Ectodermal cell (in vitro differentiated cells): ENCODE data around the gene SRRD.

ENCODE experiments used
- H3K27ac ChIP-seq: 2 replicates; pipeline ENCODE4 v1.7.0; 2013; ENCODE audit warnings: mild to moderate bottlenecking, low read depth, low read length; ENCODE audit not compliant: insufficient read depth, poor library complexity, severe bottlenecking
- H3K27me3 ChIP-seq: 2 replicates; pipeline ENCODE4 v1.7.0; 2013; ENCODE audit warnings: mild to moderate bottlenecking, low read length; ENCODE audit not compliant: insufficient read depth, control insufficient read depth, poor library complexity, severe bottlenecking
- H3K36me3 ChIP-seq: one replicate; pipeline ENCODE4 v1.7.0; 2013; ENCODE audit warnings: low read length; ENCODE audit not compliant: control insufficient read depth, insufficient read depth
- H3K4me1 ChIP-seq: one replicate; pipeline ENCODE4 v1.7.0; 2013; ENCODE audit warnings: low read length; ENCODE audit not compliant: control insufficient read depth, insufficient read depth
- H3K4me3 ChIP-seq: 2 replicates; pipeline ENCODE4 v1.7.0; 2013; ENCODE audit warnings: low read depth, low read length, control low read depth; ENCODE audit not compliant: insufficient read depth
- H3K9me3 ChIP-seq: 2 replicates; pipeline ENCODE4 v1.7.0; 2013; ENCODE audit warnings: mild to moderate bottlenecking, low read length, moderate library complexity; ENCODE audit not compliant: control insufficient read depth
- WGBS, 2 experiments: methylation state at CpG; one replicate each; pipeline ENCODE4 v1.1.7; 2013; ENCODE audit warnings: missing lambda C conversion rate in 2 of 2; 5-methylcytosine and 5-hydroxymethylcytosine counted together

SRRD gene

DNA sequence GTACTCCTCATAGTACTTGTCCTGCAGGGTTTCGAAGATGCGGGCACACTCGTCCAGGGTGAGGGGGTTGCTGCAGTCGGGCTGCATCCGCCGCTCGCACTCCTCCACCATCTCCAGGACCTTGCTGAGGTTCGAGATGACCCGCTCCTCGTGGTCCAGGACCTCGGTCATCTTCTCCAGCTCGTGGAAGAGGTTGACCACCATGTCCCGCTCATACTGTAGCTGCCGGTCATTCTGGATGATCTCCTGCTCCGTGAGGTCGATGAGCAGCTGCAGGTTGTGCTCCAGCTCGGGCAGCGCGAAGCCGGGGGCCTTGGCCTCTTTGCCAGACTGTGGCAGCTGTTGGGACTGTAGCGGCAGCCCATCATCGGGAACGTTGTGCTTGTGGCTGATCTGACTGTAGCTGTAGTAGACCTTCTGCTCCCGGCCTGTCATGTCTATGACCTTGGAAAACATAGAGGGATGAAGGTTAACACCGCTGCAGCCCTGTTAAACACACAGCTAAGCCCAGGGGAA is 15.6 kb downstream of the SRRD start:
- peaks cover 48% of the 10 kb centered on the region for H3K36me3 ChIP-seq
- no peaks in the 10 kb centered on the region for H3K9me3 ChIP-seq
- 94 to 95% methylated on average over 25 of the region's 25 CpGs for WGBS, 2 experiments
- no peak overlapping the region for H3K4me3 ChIP-seq
- no peaks in the 10 kb centered on the region for H3K27me3 ChIP-seq
- no peak overlapping the region for H3K27ac ChIP-seq
- H3K4me1 ChIP-seq, result peaks cover 4% of the 10 kb centered on the region

DNA sequence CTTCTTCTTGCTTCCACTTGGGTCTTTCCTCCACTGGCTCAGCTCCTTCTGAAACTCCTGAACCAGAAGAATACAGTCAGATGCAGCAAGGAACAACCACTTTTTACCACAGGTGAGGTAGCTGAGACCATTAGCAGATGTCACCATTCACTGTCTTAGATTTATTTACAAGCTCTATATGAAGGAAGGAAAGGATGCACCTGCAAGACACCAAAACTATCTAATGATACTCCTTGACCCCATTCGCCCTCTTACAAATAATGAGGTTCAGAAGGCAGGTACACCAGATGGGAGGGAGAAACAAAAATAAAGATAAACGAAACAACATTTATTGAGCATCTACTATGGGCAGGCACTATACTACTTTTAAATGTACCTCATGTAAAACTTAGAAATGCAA is 18.3 kb downstream of the SRRD start:
- Histone ChIP-seq H3K4me3 (no peak overlapping the region), H3K4me1 (peaks cover 4% of the 10 kb centered on the region), H3K9me3 (no peaks in the 10 kb centered on the region), H3K36me3 (peaks cover 52% of the 10 kb centered on the region), H3K27me3 (no peaks in the 10 kb centered on the region), H3K27ac (no peak overlapping the region)
- WGBS, 2 experiments, result 86 to 100% methylated on average over 1 to 2 of the region's 2 CpGs

DNA sequence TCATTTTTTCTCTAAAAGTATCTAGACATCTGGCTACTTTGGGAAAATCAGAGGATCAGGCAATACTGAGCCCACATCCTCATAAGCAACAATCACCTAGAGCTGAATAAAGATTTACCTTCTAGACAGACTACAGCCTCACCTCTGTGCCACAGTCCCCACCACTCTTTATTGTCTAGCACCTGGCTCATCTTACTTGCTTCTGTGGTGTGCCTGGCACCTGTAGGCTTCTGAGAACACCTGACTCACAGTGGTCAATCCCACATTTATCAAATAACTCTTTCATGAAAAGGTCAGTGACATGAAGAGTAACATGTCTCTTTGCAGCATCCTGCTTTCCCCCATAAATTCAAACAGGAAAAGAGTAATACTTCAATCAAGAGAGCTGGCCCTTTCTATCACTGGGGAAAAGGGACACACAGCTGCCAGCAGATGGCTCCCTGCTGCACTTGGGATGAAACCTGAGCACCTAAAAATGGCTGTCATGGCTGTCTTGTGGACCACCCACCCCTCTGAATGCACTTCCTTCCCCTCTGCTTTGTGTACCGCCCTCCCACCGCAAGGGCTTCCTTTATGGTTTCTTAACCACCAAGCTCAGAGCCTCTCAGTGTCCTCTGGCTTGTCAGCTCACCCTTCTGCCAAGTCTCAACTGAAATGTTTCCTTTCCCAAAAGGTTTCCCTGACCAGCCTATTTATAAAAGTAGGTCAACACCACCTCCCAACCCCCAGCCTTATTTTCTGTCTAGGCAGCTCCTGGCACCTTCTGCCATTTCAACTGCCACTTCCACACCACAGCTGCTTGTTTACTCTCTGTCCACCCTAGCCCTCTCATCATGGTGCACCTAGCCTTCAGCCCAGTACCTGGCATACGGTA is 19.2 kb downstream of the SRRD start:
- Histone ChIP-seq H3K9me3 (no peaks in the 10 kb centered on the region), H3K4me1 (peaks cover 4% of the 10 kb centered on the region), H3K27ac (no peak overlapping the region), H3K27me3 (no peaks in the 10 kb centered on the region), H3K4me3 (no peak overlapping the region), H3K36me3 (peaks cover 55% of the 10 kb centered on the region)
- 53 to 57% methylated on average over 3 of the region's 3 CpGs for WGBS, 2 experiments

DNA sequence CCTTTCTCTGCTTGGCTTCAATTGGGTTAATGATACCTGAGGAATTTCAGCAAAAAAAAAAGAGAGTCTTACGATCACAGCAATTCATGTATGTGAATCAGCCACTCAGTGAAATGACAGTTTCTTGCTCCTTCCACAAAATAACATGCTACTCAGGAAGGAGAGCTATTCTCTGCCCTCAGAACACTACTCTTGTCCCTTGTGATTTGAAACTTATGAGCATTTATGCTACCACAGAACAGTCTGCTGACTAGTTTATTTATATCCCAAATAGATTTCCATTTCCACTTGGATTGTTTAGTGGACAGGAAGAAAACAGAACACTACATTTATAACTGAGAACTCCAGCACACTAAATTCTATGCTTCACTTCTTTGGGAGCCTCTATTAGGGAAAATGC is 20.1 kb downstream of the SRRD start:
- H3K9me3 ChIP-seq, result no peaks in the 10 kb centered on the region
- no peak overlapping the region for H3K4me3 ChIP-seq
- WGBS, 2 experiments, result 92 to 93% methylated on average over 1 of the region's 1 CpG
- H3K36me3 ChIP-seq, result peaks cover 58% of the 10 kb centered on the region
- peaks cover 4% of the 10 kb centered on the region for H3K4me1 ChIP-seq
- no peak overlapping the region for H3K27ac ChIP-seq
- H3K27me3 ChIP-seq, result no peaks in the 10 kb centered on the region

DNA sequence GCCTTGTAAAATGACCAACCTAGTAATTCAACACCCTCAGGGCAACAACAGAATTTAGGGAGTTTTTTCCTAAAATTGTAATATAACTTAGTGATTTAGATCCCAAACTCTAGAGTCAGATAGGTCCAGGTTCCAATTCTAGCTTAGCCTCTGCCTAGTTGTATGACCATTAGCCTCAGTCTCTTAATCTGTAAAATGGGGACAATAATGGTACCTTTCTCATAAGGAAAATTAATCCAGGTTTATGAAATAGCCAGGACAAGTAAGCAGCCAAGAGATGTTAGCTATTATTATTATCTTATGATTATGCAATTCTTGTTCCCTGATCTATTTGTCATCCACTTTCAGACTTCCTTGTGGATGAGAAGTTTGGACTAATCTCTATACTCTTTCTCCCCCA is 24.5 kb downstream of the SRRD start:
- Histone ChIP-seq H3K27ac (no peak overlapping the region), H3K27me3 (no peaks in the 10 kb centered on the region), H3K36me3 (peaks cover 39% of the 10 kb centered on the region), H3K4me3 (no peak overlapping the region), H3K4me1 (peaks cover 6% of the 10 kb centered on the region), H3K9me3 (no peaks in the 10 kb centered on the region)

DNA sequence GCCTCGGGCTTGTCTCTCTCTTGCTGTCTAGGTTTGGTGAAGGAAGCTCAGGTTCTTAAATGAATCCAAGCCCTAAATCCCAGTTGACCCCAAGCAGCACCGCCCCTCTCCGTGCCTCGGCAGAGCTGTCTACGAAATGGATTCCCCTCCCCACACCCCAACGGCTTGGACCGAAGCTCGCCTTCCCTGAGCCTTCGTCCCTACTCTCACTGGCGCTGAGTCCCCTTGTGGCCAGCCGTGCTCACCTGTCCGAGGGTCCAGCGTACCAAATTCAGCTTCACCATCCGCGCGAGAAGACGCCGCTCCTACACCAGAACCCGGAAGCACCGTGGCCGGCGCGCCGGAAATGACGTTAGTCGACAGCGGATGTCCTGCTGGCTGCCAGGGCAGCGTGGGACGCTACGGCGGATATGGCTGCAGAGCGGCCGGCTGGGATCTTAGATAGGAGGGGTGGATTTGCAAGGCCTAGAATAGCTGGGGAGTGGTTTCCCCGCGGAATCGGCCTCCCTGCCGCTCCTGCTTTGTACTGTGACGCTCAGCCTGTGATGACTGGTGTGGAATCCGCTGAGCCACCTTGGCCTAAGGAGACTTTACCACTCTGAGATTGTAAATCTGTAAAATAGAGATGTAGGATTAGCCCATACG is 28.6 kb downstream of the SRRD start, which contains the start of gene TFIP11:
Gene TFIP11 (minus strand): TSS at position 325 of the 645 bp plus-strand sequence. CDS start 2,201 bp downstream, outside the sequence.
- H3K4me1 ChIP-seq, result peaks cover 9% of the 10 kb centered on the region
- WGBS, 2 experiments, result 0 to 1% methylated on average over 40 of the region's 40 CpGs
- peaks cover 20% of the 10 kb centered on the region for H3K36me3 ChIP-seq
- H3K9me3 ChIP-seq, result no peaks in the 10 kb centered on the region
- peak within 1 kb of the TSS; percentile 83 for H3K4me3 ChIP-seq
- no peaks in the 10 kb centered on the region for H3K27me3 ChIP-seq
- no peak within 1 kb of the TSS for H3K27ac ChIP-seq

DNA sequence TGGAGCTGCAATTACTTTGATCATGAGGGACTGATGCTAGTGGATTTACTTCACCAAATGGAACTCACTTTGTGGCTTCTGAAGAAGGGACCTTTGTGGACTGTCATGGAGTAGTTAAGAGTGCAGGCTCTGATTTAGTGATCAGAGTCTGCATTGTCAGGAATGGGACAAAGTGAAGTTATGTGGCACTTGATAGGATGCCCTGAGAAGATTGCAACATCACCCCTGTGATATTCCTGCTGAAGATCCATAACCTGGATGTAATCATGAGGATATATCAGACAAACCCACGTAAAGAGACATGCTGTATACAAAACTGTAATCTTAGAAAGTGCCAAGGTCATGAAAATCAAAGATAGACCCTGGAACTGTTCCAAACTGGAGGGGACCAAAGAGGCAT is 30.2 kb downstream of the SRRD start:
- peaks cover 9% of the 10 kb centered on the region for H3K4me1 ChIP-seq
- H3K36me3 ChIP-seq, result peaks cover 11% of the 10 kb centered on the region
- no peak overlapping the region for H3K27ac ChIP-seq
- H3K27me3 ChIP-seq, result no peaks in the 10 kb centered on the region
- H3K9me3 ChIP-seq, result no peaks in the 10 kb centered on the region
- H3K4me3 ChIP-seq, result no peak overlapping the region
- 91 to 100% methylated on average over 1 of the region's 1 CpG for WGBS, 2 experiments

DNA sequence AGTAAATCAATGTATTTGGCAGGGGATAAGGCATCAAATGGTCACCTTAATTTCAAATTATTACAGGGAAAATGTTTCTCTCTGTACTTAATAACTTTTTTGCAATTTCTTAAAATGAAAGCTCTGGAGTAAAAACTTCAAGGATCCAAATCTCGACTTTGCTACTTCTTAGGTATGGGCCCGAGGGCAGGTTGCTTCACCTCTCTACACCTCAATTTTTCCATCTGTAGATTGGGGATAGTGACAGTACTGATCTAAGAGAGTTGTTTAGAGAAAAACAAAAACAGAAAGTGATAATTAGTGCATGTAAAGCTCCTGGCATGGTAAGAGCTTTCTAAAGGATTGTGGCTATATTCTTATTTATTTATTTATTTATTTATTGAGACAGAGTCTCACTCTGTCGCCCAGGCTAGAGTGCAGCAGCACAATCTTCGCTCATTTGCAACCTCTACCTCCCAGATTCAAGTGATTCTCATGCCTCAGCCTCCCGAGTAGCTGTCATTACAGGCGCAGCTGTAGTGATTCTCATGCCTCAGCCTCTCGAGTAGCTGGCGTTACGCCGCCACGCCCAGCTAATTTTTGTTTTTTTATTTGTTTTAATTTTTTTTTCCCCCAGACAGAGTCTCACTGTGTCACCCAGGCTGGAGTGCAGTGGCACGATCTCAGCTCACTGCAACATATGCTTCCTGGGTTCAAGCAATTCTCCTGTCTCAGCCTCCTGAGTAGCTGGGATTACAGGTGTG is 30.9 kb downstream of the SRRD start:
- Histone ChIP-seq H3K36me3 (peaks cover 8% of the 10 kb centered on the region), H3K4me1 (peaks cover 9% of the 10 kb centered on the region), H3K9me3 (no peaks in the 10 kb centered on the region), H3K4me3 (no peak overlapping the region), H3K27me3 (no peaks in the 10 kb centered on the region), H3K27ac (no peak overlapping the region)
- WGBS, 2 experiments, result 83 to 94% methylated on average over 10 to 12 of the region's 12 CpGs

DNA sequence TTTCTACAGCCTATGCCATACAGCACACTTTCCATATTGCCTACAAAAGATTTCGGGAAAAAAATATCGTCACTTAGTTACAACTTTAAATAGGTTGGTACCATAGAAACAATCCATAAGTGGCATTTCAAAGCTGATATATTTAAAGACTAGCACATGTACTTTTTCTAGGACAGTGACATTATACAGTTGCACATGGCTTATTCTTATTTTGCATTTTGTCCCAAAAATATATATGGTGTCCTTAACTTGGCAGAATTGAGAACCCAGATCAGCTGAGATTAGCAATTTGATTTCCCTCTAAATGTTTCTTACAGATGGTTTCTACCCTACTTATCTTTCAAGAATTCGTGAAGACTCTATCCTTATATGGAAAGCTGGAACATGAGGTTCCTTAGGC is 32.3 kb downstream of the SRRD start:
- Histone ChIP-seq H3K27ac (no peak overlapping the region), H3K9me3 (no peaks in the 10 kb centered on the region), H3K4me1 (peaks cover 9% of the 10 kb centered on the region), H3K36me3 (no peaks in the 10 kb centered on the region), H3K4me3 (no peak overlapping the region), H3K27me3 (no peaks in the 10 kb centered on the region)
- whole genome bisulfite sequencing, 2 experiments, result 89 to 92% methylated on average over 3 of the region's 3 CpGs

DNA sequence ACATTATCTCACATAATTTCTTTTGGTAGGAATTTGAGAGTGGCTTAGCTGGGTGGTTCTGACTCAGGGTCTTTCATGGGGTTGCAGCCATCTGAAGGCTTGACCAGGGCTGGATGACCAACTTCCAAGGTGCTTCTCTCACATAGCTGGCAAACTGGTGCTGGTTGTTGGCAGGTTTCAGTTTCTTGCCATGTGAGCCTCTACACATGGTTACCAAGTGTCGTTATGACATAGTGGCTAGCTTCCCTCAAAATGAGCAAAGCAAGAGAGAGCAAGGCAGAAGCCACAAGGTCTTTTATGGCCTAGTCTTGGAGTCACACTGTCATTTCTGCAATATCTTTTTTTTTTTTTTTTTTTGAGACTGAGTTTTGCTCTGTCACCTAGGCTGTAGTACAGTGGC is 32.8 kb downstream of the SRRD start:
- WGBS, 2 experiments, result 91 to 95% methylated on average over 1 of the region's 1 CpG
- Histone ChIP-seq H3K9me3 (no peaks in the 10 kb centered on the region), H3K27me3 (no peaks in the 10 kb centered on the region), H3K4me3 (no peak overlapping the region), H3K4me1 (peaks cover 9% of the 10 kb centered on the region), H3K27ac (no peak overlapping the region), H3K36me3 (no peaks in the 10 kb centered on the region)
